SK-N-MC (cell line): ENCODE results near the gene GNB2.

ENCODE experiments used
- DNase-seq: peaks from one replicate; pipeline ENCODE4 v3.0.0-alpha.2; 2011; ENCODE audit warnings: low read depth, low spot score
- H3K27ac ChIP-seq: fragments of 200-600 bp; sonication (generic); 2 replicates; pipeline ENCODE4 v1.5.1; 2016; ENCODE audit warnings: mixed run types
- H3K36me3 ChIP-seq: fragments of 200-600 bp; sonication (generic); 2 replicates; pipeline ENCODE4 v1.6.1; 2017; ENCODE audit warnings: antibody characterized with exemption, low read length, mixed read lengths; ENCODE audit not compliant: insufficient read depth
- H3K4me3 ChIP-seq: fragments of 200-600 bp; sonication (generic); 2 replicates; pipeline ENCODE4 v1.5.1; 2016
- H3K9ac ChIP-seq: fragments of 200-600 bp; sonication (generic); 2 replicates; pipeline ENCODE4 v1.8.0; 2017; ENCODE audit warnings: mixed run types, mixed read lengths; ENCODE audit not compliant: insufficient read length
- H3K9me3 ChIP-seq: fragments of 200-600 bp; sonication (generic); 2 replicates; pipeline ENCODE4 v1.6.1; 2017; ENCODE audit warnings: low read depth, mild to moderate bottlenecking, antibody characterized with exemption, low read length, moderate library complexity, mixed read lengths
- EZH2 ChIP-seq: fragments of 200-600 bp; sonication (generic); IDR thresholded peaks from one replicate; pipeline ENCODE4 v1.6.1; 2017; ENCODE audit warnings: antibody characterized with exemption
- FOXP2 ChIP-seq: optimal IDR thresholded peaks from 2 replicates; pipeline ENCODE3; 2011; ENCODE audit warnings: mild to moderate bottlenecking, moderate library complexity; ENCODE audit not compliant: insufficient read depth; ENCODE audit errors: extremely low read length, control extremely low read depth
- POLR2AphosphoS5 ChIP-seq: IDR thresholded peaks from 2 replicates; pipeline ENCODE4 v1.6.1; 2012; ENCODE audit warnings: mild to moderate bottlenecking, low read depth, low read length, borderline replicate concordance

GNB2 gene

DNA sequence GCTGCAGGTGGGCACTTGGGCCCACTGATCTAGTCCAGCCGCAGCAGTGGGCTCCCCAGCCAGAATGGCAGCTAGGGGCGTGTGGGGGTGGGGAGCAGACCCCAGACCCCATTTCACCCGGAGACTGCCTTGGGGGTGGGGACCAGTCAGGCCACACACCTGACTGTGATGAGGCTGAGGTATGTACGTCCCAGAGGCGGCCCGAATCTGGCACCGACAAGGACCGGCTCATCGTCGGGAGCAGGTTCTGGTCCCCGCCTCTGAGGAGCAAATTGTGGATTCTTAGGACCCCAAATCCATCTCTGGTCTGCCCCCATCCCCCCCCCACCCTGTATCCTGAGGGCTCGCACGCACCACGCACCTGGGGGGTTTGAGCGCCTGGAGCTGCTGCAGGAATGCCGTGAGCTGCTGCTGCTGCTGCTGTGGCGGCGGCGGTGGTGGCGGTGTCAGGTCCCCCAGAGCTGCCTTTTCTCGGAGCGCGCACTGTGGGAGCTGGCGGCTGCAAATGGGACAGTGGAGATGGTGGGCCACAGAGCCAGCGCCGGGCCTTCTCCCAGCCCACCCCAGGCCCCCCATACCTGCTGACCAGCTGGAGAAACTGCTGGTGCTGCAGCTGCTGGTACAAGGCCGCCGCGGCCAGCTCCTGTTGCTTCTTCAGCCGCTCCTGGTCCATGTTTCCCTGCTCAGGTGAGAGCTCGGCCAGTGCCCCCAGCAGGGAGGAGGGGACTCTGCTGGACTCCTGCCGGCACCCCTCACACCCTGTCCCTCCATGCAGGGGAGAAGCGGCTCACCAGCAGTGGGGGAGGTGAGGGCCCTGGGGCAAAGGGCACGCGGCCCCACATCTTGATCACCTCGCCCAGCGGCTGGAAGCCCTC is 10.4 kb downstream of the GNB2 start:
- no peak for TF ChIP-seq EZH2
- TF ChIP-seq FOXP2 = no peak
- TF ChIP-seq POLR2AphosphoS5 = no peak
- H3K4me3 ChIP-seq = no peak overlapping the region
- H3K9ac ChIP-seq = no peak overlapping the region
- no peak for DNase-seq
- no peak overlapping the region for H3K27ac ChIP-seq
- H3K36me3 ChIP-seq = peaks cover 87% of the 10 kb centered on the region
- H3K9me3 ChIP-seq = no peaks in the 10 kb centered on the region

DNA sequence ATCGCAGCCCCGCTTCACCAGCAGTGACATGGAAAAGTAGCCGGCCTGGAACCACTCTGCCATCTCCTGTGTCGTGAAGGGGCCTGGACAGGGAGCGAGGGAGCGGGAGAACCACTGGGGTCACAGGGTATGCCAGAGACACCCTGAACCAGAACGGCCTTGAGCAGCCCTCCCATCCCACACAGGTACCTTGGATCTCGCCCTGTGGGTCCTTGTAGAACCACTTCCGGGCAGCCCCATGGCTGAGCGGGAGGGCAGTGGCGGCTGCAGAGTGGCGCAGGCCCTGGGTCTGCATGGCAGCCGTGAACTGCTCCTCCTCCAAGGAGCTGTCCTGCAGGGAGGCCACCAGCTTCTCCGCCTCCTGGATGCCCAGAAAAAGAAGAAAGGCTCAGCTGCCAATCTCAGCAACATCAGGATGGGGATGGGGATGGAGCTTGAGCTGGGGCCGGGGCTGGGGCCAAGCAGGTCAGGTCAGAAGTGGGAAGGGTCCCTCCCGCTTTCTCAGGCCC is 11.0 kb downstream of the GNB2 start:
- Histone ChIP-seq H3K27ac (no peak overlapping the region), H3K36me3 (peaks cover 89% of the 10 kb centered on the region), H3K9me3 (no peaks in the 10 kb centered on the region), H3K4me3 (no peak overlapping the region), H3K9ac (no peak overlapping the region)
- DNase-seq = no peak
- TF ChIP-seq FOXP2 = no peak
- no peak for TF ChIP-seq POLR2AphosphoS5
- TF ChIP-seq EZH2 = no peak

DNA sequence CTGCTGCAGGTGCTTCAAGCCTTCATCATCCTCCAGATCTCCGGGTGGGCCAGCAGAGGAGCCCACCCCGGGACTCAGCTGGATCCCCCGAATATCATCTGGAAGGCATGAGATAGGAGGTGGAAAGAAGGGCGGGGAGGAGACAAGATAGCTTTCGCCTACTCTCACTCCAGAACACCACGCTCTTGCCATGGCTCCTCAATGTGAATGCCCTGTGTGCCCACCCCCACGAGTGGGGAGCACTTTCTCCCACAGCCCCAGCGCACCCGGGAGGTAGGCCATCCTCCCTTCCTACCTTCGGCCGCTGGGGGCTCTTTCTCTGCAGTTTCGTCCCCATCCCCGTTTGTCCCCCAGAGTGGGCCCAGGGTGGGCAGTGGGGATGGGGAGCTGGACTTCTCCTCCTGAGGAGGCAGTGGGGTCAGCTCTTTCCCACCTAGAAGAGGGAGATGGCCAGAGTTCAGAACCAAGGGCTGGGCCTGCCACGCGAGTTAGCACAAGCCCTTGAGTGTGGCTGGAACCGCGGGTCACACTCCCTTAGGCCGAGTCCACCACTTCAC is 11.6 kb downstream of the GNB2 start:
- H3K9ac ChIP-seq = no peak overlapping the region

DNA sequence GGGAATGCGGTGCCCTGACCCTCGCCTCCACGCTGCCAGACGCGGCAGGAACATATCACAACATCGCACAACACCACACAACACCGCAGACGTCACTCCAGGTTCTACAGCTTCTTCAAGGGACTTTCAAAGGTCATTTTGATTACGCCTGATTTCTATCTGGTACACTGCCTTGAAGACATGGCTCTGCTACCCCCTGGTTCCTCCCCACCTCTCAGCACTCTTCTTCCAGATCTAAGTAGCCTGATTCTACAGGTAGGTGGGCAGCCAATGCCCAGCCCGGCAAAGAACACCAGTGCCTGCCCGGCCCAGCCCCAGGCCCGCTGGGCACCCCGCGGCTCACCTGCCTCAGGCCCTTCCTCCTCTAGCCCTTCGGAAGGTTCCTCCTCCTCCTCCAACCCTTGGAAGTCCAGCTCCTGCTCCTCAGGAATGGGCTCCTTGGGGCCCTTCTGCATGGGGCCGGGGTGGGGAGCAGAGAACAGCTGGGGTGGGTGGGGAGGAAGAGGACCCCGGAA is 12.1 kb downstream of the GNB2 start:
- TF ChIP-seq FOXP2 (no peak), POLR2AphosphoS5 (no peak)
- Histone ChIP-seq H3K9me3 (no peaks in the 10 kb centered on the region), H3K4me3 (no peak overlapping the region), H3K9ac (no peak overlapping the region), H3K27ac (no peak overlapping the region), H3K36me3 (peaks cover 86% of the 10 kb centered on the region)
- DNase-seq = no peak

More for the DNA sequence above, 11.6 kb downstream of the GNB2 start:
- no peak overlapping the region for H3K27ac ChIP-seq
- no peaks in the 10 kb centered on the region for H3K9me3 ChIP-seq
- no peak overlapping the region for H3K4me3 ChIP-seq
- H3K36me3 ChIP-seq = peaks cover 90% of the 10 kb centered on the region
- TF ChIP-seq EZH2 (no peak), FOXP2 (no peak), POLR2AphosphoS5 (0 out of 2 replicates have a peak, but pooled peaks have one; percentile 12)
- no peak for DNase-seq

DNA sequence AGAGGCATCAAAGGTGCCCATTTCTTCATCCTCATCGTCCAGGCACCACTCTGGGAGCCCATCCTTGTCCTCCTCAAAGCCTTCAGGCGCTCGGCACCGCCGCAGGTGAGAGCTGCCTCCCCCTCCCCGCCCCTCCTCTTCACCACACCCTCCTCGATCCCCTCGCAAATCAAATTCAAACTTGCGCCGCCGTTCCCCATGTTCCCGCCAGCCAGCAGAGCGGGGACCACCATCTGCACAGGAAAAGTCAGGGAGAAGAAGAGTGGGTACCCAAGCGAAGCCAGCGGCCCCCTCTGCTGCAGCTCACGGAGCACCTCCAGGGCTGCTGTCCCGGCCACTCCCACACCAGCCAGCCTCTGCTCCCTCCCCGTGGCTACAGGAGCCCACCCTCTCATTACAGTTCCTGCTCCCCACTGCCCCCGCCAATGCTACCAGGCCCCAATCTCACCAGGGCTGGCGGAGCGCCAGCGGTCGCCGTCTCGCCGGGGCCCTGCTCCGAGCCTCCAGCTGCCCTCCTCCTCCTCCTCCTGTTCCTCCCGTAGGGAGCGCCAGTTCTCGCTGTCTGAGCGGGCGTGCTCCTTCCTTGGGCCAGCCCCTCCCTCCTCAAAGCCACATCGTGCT is 12.8 kb downstream of the GNB2 start:
- DNase-seq = no peak
- Histone ChIP-seq H3K9me3 (no peaks in the 10 kb centered on the region), H3K27ac (no peak overlapping the region), H3K36me3 (peaks cover 82% of the 10 kb centered on the region), H3K4me3 (no peak overlapping the region), H3K9ac (no peak overlapping the region)
- TF ChIP-seq POLR2AphosphoS5 = no peak
- no peak for TF ChIP-seq FOXP2
- TF ChIP-seq EZH2 = no peak

DNA sequence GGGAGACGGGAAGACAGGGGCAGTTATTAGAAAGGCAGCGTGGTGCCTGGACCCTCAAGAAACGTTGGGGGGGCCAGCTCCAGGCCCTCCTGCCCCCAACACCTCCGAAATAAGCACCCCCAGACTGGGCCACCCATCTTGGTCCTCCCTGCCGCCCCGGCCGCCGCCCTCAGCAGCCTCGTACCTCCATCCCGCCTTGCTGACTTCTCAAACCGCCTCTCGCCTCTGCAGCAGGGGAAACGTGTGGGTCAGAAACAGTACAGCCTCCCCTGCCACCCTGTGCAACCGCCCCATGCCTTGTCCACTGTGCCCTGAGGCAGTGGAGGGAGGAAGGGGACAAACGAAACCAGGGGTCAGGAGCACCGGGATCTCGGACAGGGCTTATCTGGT is 13.3 kb downstream of the GNB2 start:
- Histone ChIP-seq H3K27ac (no peak overlapping the region), H3K9me3 (no peaks in the 10 kb centered on the region), H3K4me3 (no peak overlapping the region), H3K9ac (no peak overlapping the region), H3K36me3 (peaks cover 79% of the 10 kb centered on the region)
- TF ChIP-seq FOXP2 (no peak), POLR2AphosphoS5 (no peak), EZH2 (no peak)
- DNase-seq = no peak

DNA sequence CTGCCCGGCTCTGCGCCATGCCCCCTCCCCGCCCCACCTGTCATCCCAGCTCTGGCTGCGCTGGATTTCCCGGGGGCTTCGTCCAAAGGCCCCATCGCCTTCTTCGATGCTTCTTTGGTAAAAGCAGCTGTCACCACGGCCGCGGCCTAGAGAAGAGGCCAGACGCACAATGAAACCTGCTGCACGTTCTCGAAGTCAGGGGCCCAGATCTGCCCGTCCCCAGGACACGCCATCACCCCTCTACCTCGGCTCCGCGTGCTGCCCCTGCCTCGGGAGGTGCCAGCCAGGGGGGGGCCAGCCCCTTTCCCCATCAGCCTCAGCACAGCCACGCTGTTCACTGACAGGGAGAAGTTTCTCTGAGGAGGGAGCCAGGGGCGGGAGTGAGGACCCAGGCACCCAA is 13.7 kb downstream of the GNB2 start:
- Histone ChIP-seq H3K9ac (no peak overlapping the region), H3K4me3 (no peak overlapping the region), H3K27ac (no peak overlapping the region), H3K36me3 (peaks cover 74% of the 10 kb centered on the region), H3K9me3 (no peaks in the 10 kb centered on the region)
- no peak for TF ChIP-seq EZH2
- no peak for TF ChIP-seq POLR2AphosphoS5
- no peak for TF ChIP-seq FOXP2
- DNase-seq = no peak

DNA sequence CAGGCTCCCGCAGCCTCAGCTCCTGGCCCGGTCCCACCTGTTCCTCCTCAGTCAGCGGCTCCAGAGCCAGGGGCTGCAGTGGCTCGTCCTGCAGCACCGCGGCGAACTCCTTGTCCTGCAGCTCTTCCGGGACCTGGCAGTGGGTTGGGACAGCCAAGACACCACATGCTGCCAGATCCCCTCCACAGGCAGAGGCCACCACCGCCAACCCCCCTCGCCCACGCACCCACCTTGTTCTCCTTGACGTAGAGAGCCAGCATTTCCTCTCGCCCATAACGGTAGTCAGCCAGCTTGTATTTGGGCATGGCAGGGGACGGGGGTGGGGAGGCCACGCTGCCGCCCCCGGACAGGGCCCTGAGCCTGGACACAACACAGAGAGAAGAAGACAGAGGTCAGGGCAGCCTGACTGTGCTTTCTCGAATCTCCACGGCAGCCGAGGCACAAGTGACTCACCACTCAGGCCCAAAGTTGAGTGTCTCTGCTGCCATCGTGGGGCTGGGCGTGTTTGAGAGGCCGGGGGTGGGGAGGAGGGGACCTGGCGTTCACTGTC is 14.3 kb downstream of the GNB2 start:
- peaks cover 69% of the 10 kb centered on the region for H3K36me3 ChIP-seq
- H3K4me3 ChIP-seq = no peak overlapping the region
- TF ChIP-seq EZH2 (no peak), POLR2AphosphoS5 (no peak; the same call in 1 of the 2 replicates)
- DNase-seq = no peak
- no peak overlapping the region for H3K27ac ChIP-seq
- H3K9me3 ChIP-seq = no peaks in the 10 kb centered on the region
- H3K9ac ChIP-seq = no peak overlapping the region
